Measurements from ENCODE around the gene ZNF562.
"Not testable (repeated sequence)": the region's sequence is repeated elsewhere in the genome, so short reads cannot be mapped to it uniquely, and the experiment has no call there.

Gene ZNF562

GRCh38 chr19:9674663-9675357 lies at the start of gene ZNF562:
Gene ZNF562 (minus strand): TSS chr19:9675100. CDS start chr19:9660744, 14,356 bp downstream.
- Mint-ChIP-seq H3K4me3 (peak within 1 kb of the TSS; percentile 91), H3K36me3 (ENCODE audit: low read depth) (peaks cover 38% of the 10 kb centered on the region), H3K27me3 (ENCODE audit: low read depth) (no peaks in the 10 kb centered on the region), H3K9me3 (peaks cover 46% of the 10 kb centered on the region), H3K4me1 (ENCODE audit: low read depth) (peaks cover 12% of the 10 kb centered on the region), H3K27ac (peak within 1 kb of the TSS; percentile 94)

GRCh38 chr19:9724157-9724556 lies 49.3 kb upstream of the ZNF562 start:
- Mint-ChIP-seq H3K9me3 (peaks cover 58% of the 10 kb centered on the region), H3K36me3 (ENCODE audit: low read depth) (no peaks in the 10 kb centered on the region), H3K4me3 (no peak overlapping the region), H3K4me1 (ENCODE audit: low read depth) (no peaks in the 10 kb centered on the region), H3K27ac (no peak overlapping the region), H3K27me3 (ENCODE audit: low read depth) (peaks cover 3% of the 10 kb centered on the region)

GRCh38 chr19:9721861-9722260 lies 47.0 kb upstream of the ZNF562 start:
- peaks cover 56% of the 10 kb centered on the region for H3K9me3 Mint-ChIP-seq
- H3K36me3 Mint-ChIP-seq (ENCODE audit: low read depth), result no peaks in the 10 kb centered on the region
- no peaks in the 10 kb centered on the region for H3K4me1 Mint-ChIP-seq (ENCODE audit: low read depth)
- H3K27me3 Mint-ChIP-seq (ENCODE audit: low read depth), result peaks cover 3% of the 10 kb centered on the region
- no peak overlapping the region for H3K4me3 Mint-ChIP-seq
- H3K27ac Mint-ChIP-seq, result no peak overlapping the region

GRCh38 chr19:9720541-9720940 lies 45.6 kb upstream of the ZNF562 start:
- Mint-ChIP-seq H3K4me3 (no peak overlapping the region), H3K4me1 (ENCODE audit: low read depth) (no peaks in the 10 kb centered on the region), H3K36me3 (ENCODE audit: low read depth) (no peaks in the 10 kb centered on the region)

GRCh38 chr19:9711815-9712214 lies 36.9 kb upstream of the ZNF562 start:
- no peaks in the 10 kb centered on the region for H3K27me3 Mint-ChIP-seq (ENCODE audit: low read depth)
- peaks cover 53% of the 10 kb centered on the region for H3K9me3 Mint-ChIP-seq
- no peaks in the 10 kb centered on the region for H3K4me1 Mint-ChIP-seq (ENCODE audit: low read depth)
- H3K4me3 Mint-ChIP-seq, result no peak overlapping the region
- no peak overlapping the region for H3K27ac Mint-ChIP-seq
- H3K36me3 Mint-ChIP-seq (ENCODE audit: low read depth), result peaks cover 2% of the 10 kb centered on the region

More at GRCh38 chr19:9720541-9720940, 45.6 kb upstream of the ZNF562 start:
- Mint-ChIP-seq H3K9me3 (peaks cover 57% of the 10 kb centered on the region), H3K27me3 (ENCODE audit: low read depth) (peaks cover 3% of the 10 kb centered on the region), H3K27ac (no peak overlapping the region)

- Mint-ChIP-seq H3K27me3 (ENCODE audit: low read depth) (no peaks in the 10 kb centered on the region), H3K9me3 (peaks cover 51% of the 10 kb centered on the region), H3K4me3 (no peak overlapping the region), H3K27ac (no peak overlapping the region), H3K36me3 (ENCODE audit: low read depth) (peaks cover 2% of the 10 kb centered on the region), H3K4me1 (ENCODE audit: low read depth) (no peaks in the 10 kb centered on the region)
Observed at GRCh38 chr19:9709305-9709704, 34.4 kb upstream of the ZNF562 start.

- Mint-ChIP-seq H3K9me3 (peaks cover 37% of the 10 kb centered on the region), H3K27me3 (ENCODE audit: low read depth) (no peaks in the 10 kb centered on the region), H3K4me1 (ENCODE audit: low read depth) (no peaks in the 10 kb centered on the region), H3K4me3 (no peak overlapping the region), H3K36me3 (ENCODE audit: low read depth) (no peaks in the 10 kb centered on the region), H3K27ac (no peak overlapping the region)
Observed at GRCh38 chr19:9705836-9706235, 30.9 kb upstream of the ZNF562 start.

- Mint-ChIP-seq H3K4me3 (no peak overlapping the region), H3K9me3 (peaks cover 37% of the 10 kb centered on the region), H3K27me3 (ENCODE audit: low read depth) (no peaks in the 10 kb centered on the region)
Observed at GRCh38 chr19:9702186-9702585, 27.3 kb upstream of the ZNF562 start.

GRCh38 chr19:9700229-9700981 lies 25.5 kb upstream of the ZNF562 start:
- no peak overlapping the region for H3K27ac Mint-ChIP-seq
- H3K4me3 Mint-ChIP-seq, result no peak overlapping the region
- no peaks in the 10 kb centered on the region for H3K36me3 Mint-ChIP-seq (ENCODE audit: low read depth)
- H3K4me1 Mint-ChIP-seq (ENCODE audit: low read depth), result no peaks in the 10 kb centered on the region
- H3K9me3 Mint-ChIP-seq, result peaks cover 41% of the 10 kb centered on the region
- H3K27me3 Mint-ChIP-seq (ENCODE audit: low read depth), result no peaks in the 10 kb centered on the region

More at GRCh38 chr19:9702186-9702585, 27.3 kb upstream of the ZNF562 start:
- no peaks in the 10 kb centered on the region for H3K4me1 Mint-ChIP-seq (ENCODE audit: low read depth)
- H3K27ac Mint-ChIP-seq, result no peak overlapping the region
- H3K36me3 Mint-ChIP-seq (ENCODE audit: low read depth), result no peaks in the 10 kb centered on the region

GRCh38 chr19:9690301-9690700 lies 15.4 kb upstream of the ZNF562 start:
- not testable (repeated sequence) for H3K27me3 Mint-ChIP-seq (ENCODE audit: low read depth); H3K4me3 Mint-ChIP-seq; H3K27ac Mint-ChIP-seq; H3K36me3 Mint-ChIP-seq (ENCODE audit: low read depth); H3K4me1 Mint-ChIP-seq (ENCODE audit: low read depth)
- H3K9me3 Mint-ChIP-seq, result peaks cover 57% of the 10 kb centered on the region

GRCh38 chr19:9679996-9680395 lies 5.1 kb upstream of the ZNF562 start:
- H3K27ac Mint-ChIP-seq; H3K4me3 Mint-ChIP-seq; H3K4me1 Mint-ChIP-seq (ENCODE audit: low read depth); H3K27me3 Mint-ChIP-seq (ENCODE audit: low read depth); H3K36me3 Mint-ChIP-seq (ENCODE audit: low read depth): not testable (repeated sequence)
- peaks cover 27% of the 10 kb centered on the region for H3K9me3 Mint-ChIP-seq

GRCh38 chr19:9675358-9675901 lies 530 bp upstream of the ZNF562 start:
- H3K4me3 Mint-ChIP-seq, result peak overlapping the region; percentile 91
- peaks cover 12% of the 10 kb centered on the region for H3K4me1 Mint-ChIP-seq (ENCODE audit: low read depth)

GRCh38 chr19:9673912-9674662 lies 813 bp downstream of the ZNF562 start:
- Mint-ChIP-seq H3K4me1 (ENCODE audit: low read depth) (peaks cover 12% of the 10 kb centered on the region), H3K36me3 (ENCODE audit: low read depth) (peaks cover 41% of the 10 kb centered on the region), H3K9me3 (peaks cover 52% of the 10 kb centered on the region), H3K4me3 (peak overlapping the region; percentile 91), H3K27me3 (ENCODE audit: low read depth) (no peaks in the 10 kb centered on the region), H3K27ac (peak overlapping the region; percentile 94)

More at GRCh38 chr19:9675358-9675901, 530 bp upstream of the ZNF562 start:
- H3K27me3 Mint-ChIP-seq (ENCODE audit: low read depth), result not testable (repeated sequence)
- Mint-ChIP-seq H3K27ac (peak overlapping the region; percentile 94), H3K36me3 (ENCODE audit: low read depth) (peaks cover 33% of the 10 kb centered on the region), H3K9me3 (peaks cover 41% of the 10 kb centered on the region)

- Mint-ChIP-seq H3K27ac (peak overlapping the region; percentile 3), H3K9me3 (peaks cover 63% of the 10 kb centered on the region), H3K4me3 (no peak overlapping the region), H3K27me3 (ENCODE audit: low read depth) (no peaks in the 10 kb centered on the region), H3K4me1 (ENCODE audit: low read depth) (peaks cover 12% of the 10 kb centered on the region), H3K36me3 (ENCODE audit: low read depth) (peaks cover 52% of the 10 kb centered on the region)
Observed at GRCh38 chr19:9672893-9673292, 2.0 kb downstream of the ZNF562 start.
